Panc1 (cell line): Measurements from ENCODE around the gene MYO5B.

Experiments
- CTCF ChIP-seq: fragments of 450-650 bp; IDR thresholded peaks from 2 replicates; pipeline ENCODE4 v1.5.1; 2017; ENCODE audit warnings: mild to moderate bottlenecking
- POLR2AphosphoS5 ChIP-seq: IDR thresholded peaks from 2 replicates; pipeline ENCODE4 v1.6.1; 2012; ENCODE audit warnings: mild to moderate bottlenecking, low read depth, low read length, moderate library complexity
- SIN3A ChIP-seq: IDR thresholded peaks from 2 replicates; pipeline ENCODE4 v1.6.1; 2012; ENCODE audit warnings: low read depth, mild to moderate bottlenecking, low read length, moderate library complexity, borderline replicate concordance; ENCODE audit not compliant: insufficient read depth

- TF ChIP-seq POLR2AphosphoS5 (no peak), CTCF (no peak), SIN3A (no peak)
Observed at GRCh38 chr18:50195689-50196088, 742 bp upstream of the MYO5B start.
